ENCODE data around the gene TNP2. TPM values are rescaled to one million over a fixed set of nuclear protein-coding genes. Genes with fewer than 3 reads are reported as not detected.

The TNP2 gene
- total and polyA plus RNA-seq, 2 experiments from 2014 or later = not detected

GRCh38 chr16:11252482-11252931, 16.6 kb downstream of the TNP2 start (continued):
- TF ChIP-seq EZH2phosphoT487 (IDR thresholded peaks at IDR 0.05; ENCODE audit: unreplicated experiment) = no peak
- TF ChIP-seq REST (IDR thresholded peaks at IDR 0.05; ENCODE audit: unreplicated experiment) = no peak
- no peak for TF ChIP-seq ZNF114 (CRISPR knock-in tag; IDR thresholded peaks at IDR 0.05)
- no peak for TF ChIP-seq CREB1 (CRISPR knock-in tag; IDR thresholded peaks at IDR 0.05; ENCODE audit: low read depth)
- no peak for TF ChIP-seq NANOG (IDR thresholded peaks at IDR 0.05; ENCODE audit: borderline replicate concordance)
- no peak for TF ChIP-seq POLR2AphosphoS5 (IDR thresholded peaks at IDR 0.05; ENCODE audit: low read depth)
- no peak for TF ChIP-seq ETS1 (IDR thresholded peaks at IDR 0.05)
- no peak for TF ChIP-seq JUNB (IDR thresholded peaks at IDR 0.05; ENCODE audit: unreplicated experiment)
- no peak for TF ChIP-seq STAT1 (IDR thresholded peaks at IDR 0.05; ENCODE audit: unreplicated experiment)
- no peak for TF ChIP-seq CTCF (conservative IDR thresholded peaks at IDR 0.05; ENCODE audit: low read depth in 2 of 2)
- TF ChIP-seq ZNF331 (CRISPR knock-in tag; IDR thresholded peaks at IDR 0.05; ENCODE audit: low read depth) = no peak

- H3K36me3 ChIP-seq (ENCODE audit: insufficient read depth) = peaks cover 21% of the 10 kb centered on the region
- ATAC-seq = no peak
- Mint-ChIP-seq H3K9me3 (no peaks in the 10 kb centered on the region), H3K36me3 (ENCODE audit: low read depth) (peaks cover 27% of the 10 kb centered on the region), H3K4me3 (no peak overlapping the region; the same call in 2 of the 3 replicates), H3K27me3 (ENCODE audit: insufficient read depth, low read depth, poor library complexity) (peaks cover 21% of the 10 kb centered on the region), H3K27ac (peak overlapping the region; percentile 89; the same call in 1 of the 2 replicates), H3K4me1 (peaks cover 27% of the 10 kb centered on the region)
- no peak overlapping the region for H2AFZ ChIP-seq
- H3K4me2 ChIP-seq = peak overlapping the region; percentile 96; the same call in 1 of the 2 replicates
- peaks cover 55% of the 10 kb centered on the region for H3F3A ChIP-seq (replicated peaks; ENCODE audit: low read depth)
- no peaks in the 10 kb centered on the region for H3K27me3 ChIP-seq (ENCODE audit: insufficient read depth)
- H3K27ac ChIP-seq (ENCODE audit: low read depth) = peak overlapping the region; percentile 90
- TF ChIP-seq POLR2AphosphoS5 (IDR thresholded peaks at IDR 0.05; ENCODE audit: low read depth) (peak; percentile 75), REST (IDR thresholded peaks at IDR 0.05; ENCODE audit: unreplicated experiment) (no peak), ETS1 (IDR thresholded peaks at IDR 0.05) (no peak)
- H3K9me2 ChIP-seq (ENCODE audit: insufficient read depth) = no peaks in the 10 kb centered on the region
- H3K4me3 ChIP-seq = peak overlapping the region; percentile 89
- H4K20me1 ChIP-seq (replicated peaks; ENCODE audit: insufficient read depth) = peaks cover 21% of the 10 kb centered on the region
- peaks cover 33% of the 10 kb centered on the region for H3K79me2 ChIP-seq (replicated peaks; ENCODE audit: insufficient read depth)
- DNase-seq (ENCODE audit: low spot score) = no peak
- H3K4me1 ChIP-seq (ENCODE audit: insufficient read depth) = peaks cover 28% of the 10 kb centered on the region
Observed at GRCh38 chr16:11251525-11252481, 17.3 kb downstream of the TNP2 start.
